Activated CD8-positive, alpha-beta T cell treated with anti-CD3 and anti-CD28 coated beads for 36 hours (primary cell): ENCODE data around the gene FAM83C. TPM values are rescaled to one million over a fixed set of nuclear protein-coding genes. Genes with fewer than 3 reads are reported as not detected.

Source experiments
- ATAC-seq: fragments of 200-7000 bp; cut with Tn5 transposase; one replicate; pipeline ENCODE4 v1.10.0; 2021; ENCODE audit warnings: mild to moderate bottlenecking, moderate library complexity
- CTCF ChIA-PET: fragments of 350-600 bp; sonication (Branson Sonifier 250); formaldehyde crosslinking; loops from one replicate; lab custom pipeline; 2021; ENCODE audit warnings: antibody characterized with exemption; lab: Charles Lee
- POLR2A ChIA-PET: fragments of 350-600 bp; sonication (Branson Sonifier 250); formaldehyde crosslinking; loops from one replicate; lab custom pipeline; 2021; ENCODE audit warnings: antibody characterized with exemption; lab: Charles Lee
- DNase-seq: peaks from one replicate; pipeline ENCODE4 v3.0.0-alpha.2; 2020
- H3K27ac Mint-ChIP-seq: one replicate; pipeline ENCODE4 v1.8.0; 2021; ENCODE audit warnings: mild to moderate bottlenecking, mixed read lengths
- H3K27me3 Mint-ChIP-seq: one replicate; pipeline ENCODE4 v1.8.0; 2021; ENCODE audit warnings: mixed read lengths
- H3K36me3 Mint-ChIP-seq: one replicate; pipeline ENCODE4 v1.8.0; 2021; ENCODE audit warnings: low read depth, mixed read lengths
- H3K4me1 Mint-ChIP-seq: one replicate; pipeline ENCODE4 v1.8.0; 2021; ENCODE audit warnings: low read depth, mixed read lengths
- H3K4me3 Mint-ChIP-seq: one replicate; pipeline ENCODE4 v1.8.0; 2021; ENCODE audit warnings: mild to moderate bottlenecking, moderate library complexity, mixed read lengths
- H3K9me3 Mint-ChIP-seq: one replicate; pipeline ENCODE4 v1.8.0; 2021; ENCODE audit warnings: mixed read lengths
- CTCF ChIP-seq: fragments of 200-600 bp; IDR thresholded peaks from one replicate; pipeline ENCODE4 v1.8.0; 2022; ENCODE audit warnings: antibody characterized with exemption, mild to moderate bottlenecking
- intact Hi-C: fragments of 100-400 bp; cut with micrococcal nuclease; formaldehyde crosslinking; loops from one replicate; pipeline ENCODE4 v1.10.0; 2022
- total RNA-seq, 2 experiments: library from RNA; stranded (reverse); gene quantifications; one replicate each; pipeline ENCODE4 v1.2.3, GENCODE V29; 2021

FAM83C gene
- total RNA-seq, 2 experiments from 2014 or later: not detected

GRCh38 chr20:35252037-35252461 lies 40.2 kb downstream of the FAM83C start:
- Mint-ChIP-seq H3K4me3 (no peak overlapping the region), H3K9me3 (no peaks in the 10 kb centered on the region), H3K27ac (peak overlapping the region; percentile 90), H3K27me3 (no peaks in the 10 kb centered on the region), H3K4me1 (peaks cover 24% of the 10 kb centered on the region), H3K36me3 (no peaks in the 10 kb centered on the region)
- DNase-seq (peak; percentile 47), ATAC-seq (peak; percentile 91)
- ChIA-PET POLR2A (no interaction called here), CTCF (interaction anchor here (1.4 to 1.9 kb wide), 2 partner anchors 14 to 107 kb away, joined by 4 to 6 read pairs; no protein-coding TSS in a partner anchor)
- TF ChIP-seq CTCF: no peak
- intact Hi-C loops: no loop called here

GRCh38 chr20:35251613-35251940 lies 40.6 kb downstream of the FAM83C start:
- no peaks in the 10 kb centered on the region for H3K9me3 Mint-ChIP-seq
- no peaks in the 10 kb centered on the region for H3K36me3 Mint-ChIP-seq
- DNase-seq: no peak
- no peaks in the 10 kb centered on the region for H3K27me3 Mint-ChIP-seq
- H3K27ac Mint-ChIP-seq: peak overlapping the region; percentile 90
- TF ChIP-seq CTCF: no peak
- peaks cover 24% of the 10 kb centered on the region for H3K4me1 Mint-ChIP-seq
- CTCF ChIA-PET: interaction anchor here (1.0 to 1.9 kb wide), 3 partner anchors 14 to 107 kb away, joined by 3 to 6 read pairs (median 4); no protein-coding TSS in a partner anchor
- intact Hi-C loops: no loop called here
- POLR2A ChIA-PET: no interaction called here
- no peak overlapping the region for H3K4me3 Mint-ChIP-seq
- ATAC-seq: no peak

DNA sequence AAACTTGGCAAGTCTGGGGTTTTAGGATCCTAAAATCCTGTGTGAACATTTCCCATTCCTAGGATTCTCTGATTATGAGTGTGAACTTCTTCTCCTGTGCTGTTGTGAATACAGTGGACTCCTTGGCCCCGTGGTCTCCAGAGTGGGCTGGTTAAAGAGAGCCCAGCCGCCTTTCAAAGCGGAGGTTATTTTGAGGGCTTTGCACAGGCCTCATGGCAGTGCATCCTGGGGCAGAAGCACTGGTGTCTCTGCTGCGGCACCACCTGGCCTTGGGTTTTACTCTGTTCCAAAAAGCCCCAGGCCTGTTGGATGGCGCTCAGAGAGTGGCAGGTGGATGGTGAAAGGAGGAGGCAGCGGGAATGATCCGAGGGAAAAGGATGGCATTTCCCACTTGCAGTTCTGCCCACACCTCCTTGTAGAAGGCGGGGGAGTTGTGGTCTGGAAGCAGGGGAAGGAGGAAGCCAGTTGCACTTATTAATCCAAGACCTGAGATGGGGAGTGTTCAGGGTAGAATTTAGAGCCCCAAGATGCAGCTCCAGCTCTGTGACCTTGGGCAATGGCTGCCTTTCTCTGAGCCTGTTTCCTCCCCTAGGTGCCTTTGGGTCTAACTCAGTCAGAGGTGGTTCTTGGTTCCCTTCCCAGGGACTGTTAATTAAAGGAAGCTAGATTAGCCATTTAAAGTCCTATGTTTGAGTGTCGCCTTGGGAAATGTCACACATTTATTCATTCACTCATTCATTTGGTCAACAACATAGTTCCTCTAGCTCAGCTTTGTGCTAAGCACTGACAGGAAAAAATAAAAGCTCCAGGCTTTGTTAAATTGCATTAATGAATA lies 43.4 kb downstream of the FAM83C start:
- Mint-ChIP-seq H3K9me3 (no peaks in the 10 kb centered on the region), H3K36me3 (no peaks in the 10 kb centered on the region), H3K4me3 (no peak overlapping the region), H3K27ac (no peak overlapping the region), H3K4me1 (peaks cover 24% of the 10 kb centered on the region), H3K27me3 (no peaks in the 10 kb centered on the region)
- TF ChIP-seq CTCF: no peak
- DNase-seq (no peak), ATAC-seq (no peak)
- ChIA-PET POLR2A (interaction anchor here (1.0 to 1.1 kb wide), 2 partner anchors 15 to 29 kb away, joined by 3 read pairs; partner anchors contain the start of gene MMP24OS), CTCF (no interaction called here)
- intact Hi-C loops: no loop called here

- no peak for TF ChIP-seq CTCF
- H3K4me1 Mint-ChIP-seq: peaks cover 12% of the 10 kb centered on the region
- no peaks in the 10 kb centered on the region for H3K36me3 Mint-ChIP-seq
- intact Hi-C loops: no loop called here
- H3K27ac Mint-ChIP-seq: no peak overlapping the region
- ChIA-PET CTCF (no interaction called here), POLR2A (no interaction called here)
- DNase-seq (no peak), ATAC-seq (no peak)
- no peaks in the 10 kb centered on the region for H3K9me3 Mint-ChIP-seq
- H3K4me3 Mint-ChIP-seq: no peak overlapping the region
- no peaks in the 10 kb centered on the region for H3K27me3 Mint-ChIP-seq
These were observed 45.5 kb downstream of the FAM83C start for GRCh38 chr20:35246723-35247122.

DNA sequence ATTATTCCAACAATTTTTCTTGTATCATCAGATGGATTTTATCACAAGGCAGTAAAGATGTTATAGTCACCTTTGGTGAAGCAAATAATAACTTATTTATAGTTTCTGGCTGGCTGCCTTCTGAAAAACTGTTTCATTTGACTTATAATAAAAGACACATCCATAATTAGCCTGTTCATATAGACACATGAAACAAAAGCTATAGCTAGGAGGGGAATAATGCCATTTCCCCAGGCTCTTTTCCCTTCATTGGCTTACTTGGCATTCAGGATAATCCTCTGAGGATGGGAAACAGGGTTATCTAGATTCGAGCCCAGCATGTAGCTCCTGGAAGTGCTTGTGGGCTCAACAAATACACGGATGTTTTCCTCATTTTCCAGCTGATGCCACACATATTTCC lies 48.2 kb downstream of the FAM83C start:
- DNase-seq (no peak), ATAC-seq (no peak)
- no peaks in the 10 kb centered on the region for H3K4me1 Mint-ChIP-seq
- no peaks in the 10 kb centered on the region for H3K9me3 Mint-ChIP-seq
- H3K27ac Mint-ChIP-seq: no peak overlapping the region
- POLR2A ChIA-PET: no interaction called here
- no peak for TF ChIP-seq CTCF
- no peaks in the 10 kb centered on the region for H3K27me3 Mint-ChIP-seq
- no peak overlapping the region for H3K4me3 Mint-ChIP-seq
- intact Hi-C loops: no loop called here
- CTCF ChIA-PET: interaction anchor here (0.7 to 1.4 kb wide), 2 partner anchors 92 to 99 kb away, joined by 3 to 4 read pairs; no protein-coding TSS in a partner anchor
- no peaks in the 10 kb centered on the region for H3K36me3 Mint-ChIP-seq
